ENCODE data around the gene CACNG3. TPM values are rescaled to one million over a fixed set of nuclear protein-coding genes. Genes with fewer than 3 reads are reported as not detected.

The CACNG3 gene
- total RNA-seq, 2 experiments from 2014 or later: not detected

DNA sequence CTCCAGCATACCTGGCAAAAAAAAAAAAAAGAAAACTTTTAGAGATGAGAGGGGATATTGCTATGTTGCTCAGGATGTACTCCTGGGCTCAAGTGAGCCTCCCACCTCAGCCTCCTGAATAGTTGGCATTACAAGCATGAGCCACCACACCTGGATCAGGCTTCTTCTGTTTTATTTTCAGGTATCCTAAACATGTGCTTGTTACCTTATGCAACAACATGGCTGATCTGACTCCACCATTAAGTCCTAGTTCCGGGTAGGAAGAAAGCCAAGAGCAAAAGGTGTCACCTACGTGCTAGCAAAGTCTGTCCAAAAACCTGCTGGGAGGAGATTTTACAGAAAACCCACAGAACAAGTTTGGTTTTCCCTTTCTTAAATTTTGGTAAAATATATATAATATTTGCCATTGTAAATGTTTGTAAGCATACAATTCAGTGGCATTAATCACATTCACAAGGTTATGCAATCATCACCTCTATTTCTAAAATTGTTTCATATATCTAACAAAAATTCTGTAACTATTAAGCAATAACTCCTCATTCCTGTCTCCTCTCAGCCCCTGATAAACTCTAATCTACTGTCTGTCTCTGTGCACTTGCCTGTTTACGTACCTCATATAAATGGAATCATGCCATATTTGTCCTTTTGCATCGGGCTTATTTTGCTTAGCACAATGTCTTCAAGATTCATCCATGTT lies 9.1 kb upstream of the CACNG3 start:
- Mint-ChIP-seq H3K4me1 (no peaks in the 10 kb centered on the region), H3K27me3 (peaks cover 33% of the 10 kb centered on the region), H3K36me3 (ENCODE audit: low read depth) (no peaks in the 10 kb centered on the region), H3K4me3 (no peak overlapping the region), H3K27ac (no peak overlapping the region), H3K9me3 (no peaks in the 10 kb centered on the region)
- ChIA-PET POLR2A (no interaction called here), CTCF (interaction anchor here (0.6 kb wide), 1 partner anchor 351 kb away, joined by 4 read pairs; no protein-coding TSS in a partner anchor)
- no peak for DNase-seq

DNA sequence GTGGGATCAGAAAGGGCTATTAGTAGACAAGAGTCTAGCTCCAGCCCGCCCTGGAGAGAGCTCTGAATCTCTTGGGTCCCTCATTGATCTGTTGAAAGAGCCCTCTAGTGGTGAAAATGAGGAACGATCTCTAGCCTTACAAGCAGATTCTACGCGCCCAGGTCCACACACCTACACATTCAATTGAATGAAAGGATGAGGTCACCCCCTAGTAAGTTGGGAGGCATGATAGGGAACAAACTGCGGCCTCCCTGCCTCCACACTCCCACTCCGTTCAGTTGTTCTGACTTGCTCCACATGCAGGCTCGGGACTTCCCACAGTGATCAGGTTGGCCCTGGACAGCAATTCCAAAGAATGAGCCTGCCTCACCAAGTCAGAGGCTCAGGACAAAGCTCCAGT lies 2.9 kb upstream of the CACNG3 start:
- H3K27me3 Mint-ChIP-seq: peaks cover 42% of the 10 kb centered on the region
- peak; percentile 30 for DNase-seq
- H3K9me3 Mint-ChIP-seq: no peaks in the 10 kb centered on the region
- ChIA-PET POLR2A (no interaction called here), CTCF (interaction anchor here (0.5 to 4.6 kb wide), 28 partner anchors 9 to 517 kb away, joined by 3 to 60 read pairs (median 4); no protein-coding TSS in a partner anchor)
- H3K36me3 Mint-ChIP-seq (ENCODE audit: low read depth): no peaks in the 10 kb centered on the region
- H3K4me3 Mint-ChIP-seq: no peak overlapping the region
- no peak overlapping the region for H3K27ac Mint-ChIP-seq
- H3K4me1 Mint-ChIP-seq: no peaks in the 10 kb centered on the region

DNA sequence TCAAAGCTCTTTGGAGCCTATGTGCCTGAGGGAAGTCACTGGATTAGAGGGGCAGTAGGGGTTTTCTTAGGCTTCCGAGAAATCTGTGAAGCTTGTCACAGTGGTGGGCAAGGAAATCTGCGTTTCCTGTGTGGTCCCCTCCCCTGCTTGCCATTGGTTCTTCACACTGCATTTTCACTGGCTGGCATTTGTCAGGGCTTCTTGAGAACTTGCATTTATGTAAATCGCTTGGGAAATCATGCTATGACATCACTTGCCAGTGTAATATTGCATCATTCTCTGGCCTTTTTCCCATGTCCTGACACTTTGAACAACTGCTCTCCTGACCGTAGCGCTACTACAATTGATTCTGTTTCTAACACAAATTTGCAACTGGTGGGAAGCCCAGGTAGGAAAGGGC lies 1.8 kb downstream of the CACNG3 start:
- H3K4me3 Mint-ChIP-seq: no peak overlapping the region
- H3K27me3 Mint-ChIP-seq: peaks cover 55% of the 10 kb centered on the region
- no peaks in the 10 kb centered on the region for H3K4me1 Mint-ChIP-seq
- H3K27ac Mint-ChIP-seq: no peak overlapping the region
- POLR2A ChIA-PET: no interaction called here
- H3K36me3 Mint-ChIP-seq (ENCODE audit: low read depth): no peaks in the 10 kb centered on the region
- H3K9me3 Mint-ChIP-seq: no peaks in the 10 kb centered on the region
- DNase-seq: no peak
- CTCF ChIA-PET: no interaction called here

DNA sequence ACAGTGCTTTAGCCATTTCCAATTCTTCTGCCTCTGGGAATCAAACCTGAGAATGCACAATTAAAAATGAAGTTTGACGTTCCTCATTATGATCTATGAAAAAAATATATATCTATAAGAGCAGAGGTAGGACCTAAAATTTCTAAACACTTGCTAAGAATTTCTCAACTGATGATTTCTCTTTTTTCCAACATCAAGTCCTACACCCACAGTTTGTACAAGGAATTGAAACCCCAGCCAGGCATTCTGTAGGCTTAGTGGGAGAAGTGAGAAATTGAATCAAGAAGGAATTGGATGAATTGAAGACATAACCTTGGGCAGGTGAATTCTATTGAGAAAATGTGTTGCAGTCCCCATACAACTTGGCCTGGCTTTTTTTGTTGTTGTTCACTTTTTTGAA lies 2.7 kb downstream of the CACNG3 start:
- Mint-ChIP-seq H3K4me1 (no peaks in the 10 kb centered on the region), H3K27ac (no peak overlapping the region), H3K27me3 (peaks cover 50% of the 10 kb centered on the region), H3K9me3 (no peaks in the 10 kb centered on the region), H3K36me3 (ENCODE audit: low read depth) (no peaks in the 10 kb centered on the region), H3K4me3 (no peak overlapping the region)
- CTCF ChIA-PET: interaction anchor here (0.6 to 1.0 kb wide), 2 partner anchors 150 to 188 kb away, joined by 3 read pairs; no protein-coding TSS in a partner anchor
- POLR2A ChIA-PET: no interaction called here
- no peak for DNase-seq

DNA sequence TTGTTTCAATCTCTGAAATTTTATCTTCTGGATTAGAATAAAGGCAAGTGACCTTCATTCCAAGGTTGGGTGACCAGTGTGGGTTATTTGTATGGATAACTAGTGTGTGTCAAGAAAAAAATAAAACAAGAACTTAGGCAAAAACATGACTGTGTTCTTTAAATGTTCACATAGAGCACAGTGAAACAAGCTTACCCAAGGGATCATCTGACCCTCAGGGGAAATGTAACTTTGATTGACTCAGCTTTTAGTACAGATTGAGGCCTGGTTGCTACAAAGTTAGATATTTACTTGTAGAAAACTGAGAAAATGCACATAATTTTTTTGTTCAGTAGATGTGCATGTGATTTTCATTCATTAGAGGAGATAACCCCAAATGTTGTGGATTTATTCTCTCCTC lies 6.7 kb downstream of the CACNG3 start:
- POLR2A ChIA-PET: no interaction called here
- H3K27ac Mint-ChIP-seq: no peak overlapping the region
- H3K27me3 Mint-ChIP-seq: peaks cover 25% of the 10 kb centered on the region
- H3K4me1 Mint-ChIP-seq: no peaks in the 10 kb centered on the region
- H3K36me3 Mint-ChIP-seq (ENCODE audit: low read depth): no peaks in the 10 kb centered on the region
- no peak overlapping the region for H3K4me3 Mint-ChIP-seq
- no peaks in the 10 kb centered on the region for H3K9me3 Mint-ChIP-seq
- no peak for DNase-seq
- CTCF ChIA-PET: no interaction called here

DNA sequence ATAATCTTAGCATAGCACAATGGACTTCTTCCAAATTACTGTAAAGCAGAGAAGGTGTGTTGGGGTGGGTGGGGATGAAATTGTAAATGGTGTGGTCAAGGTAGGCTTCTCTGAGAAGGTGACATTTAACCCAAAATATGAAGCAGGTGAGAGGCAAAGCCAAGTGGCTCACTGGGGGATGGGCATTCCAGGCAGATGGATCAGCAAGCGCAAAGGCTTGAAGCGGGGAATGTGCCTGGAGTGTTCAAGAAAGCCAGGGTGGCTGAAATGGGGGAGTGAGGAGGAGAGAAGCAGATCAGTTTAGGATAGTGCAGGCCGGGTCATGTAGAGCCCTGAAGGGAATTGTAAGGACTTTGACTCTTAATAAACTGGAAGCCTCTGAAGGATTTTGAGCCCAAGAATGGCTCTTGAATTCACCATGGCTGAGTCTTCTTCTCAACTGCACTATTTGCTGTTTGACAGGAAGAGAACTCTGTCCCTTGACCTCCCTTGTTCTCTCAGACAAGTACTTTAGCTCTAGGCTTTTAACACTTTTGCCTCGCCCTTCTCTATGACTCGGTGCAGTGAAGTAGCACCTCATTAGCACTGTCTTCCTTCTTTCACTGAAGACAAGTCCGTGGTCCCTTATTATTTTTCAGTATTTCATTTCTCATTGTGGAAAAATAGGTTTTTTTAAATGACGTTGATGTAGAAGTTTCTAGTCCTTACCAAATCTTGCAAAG lies 14.7 kb downstream of the CACNG3 start:
- ChIA-PET POLR2A (no interaction called here), CTCF (no interaction called here)
- H3K9me3 Mint-ChIP-seq: no peaks in the 10 kb centered on the region
- H3K27ac Mint-ChIP-seq: no peak overlapping the region
- H3K27me3 Mint-ChIP-seq: peaks cover 33% of the 10 kb centered on the region
- H3K4me1 Mint-ChIP-seq: no peaks in the 10 kb centered on the region
- H3K36me3 Mint-ChIP-seq (ENCODE audit: low read depth): no peaks in the 10 kb centered on the region
- no peak overlapping the region for H3K4me3 Mint-ChIP-seq
- no peak for DNase-seq

DNA sequence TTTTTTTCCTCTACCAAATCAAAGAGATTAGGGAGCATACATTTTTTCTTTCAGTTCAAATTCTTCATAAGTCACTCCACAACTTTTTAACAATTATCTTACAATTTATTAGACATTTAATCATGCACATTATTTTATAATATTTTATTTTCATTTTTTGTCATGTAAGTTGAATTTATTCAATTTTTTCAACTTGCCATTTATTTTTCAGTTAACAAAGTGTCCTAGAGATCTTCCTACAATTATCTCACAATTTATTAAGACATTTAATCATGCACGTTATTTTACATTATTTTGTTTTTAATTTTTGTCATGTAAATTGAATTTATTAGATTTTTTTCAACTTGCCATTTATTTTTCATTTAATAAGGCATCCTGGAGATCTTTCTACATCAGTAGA lies 16.2 kb downstream of the CACNG3 start:
- ChIA-PET POLR2A (no interaction called here), CTCF (interaction anchor here (1.1 kb wide), 1 partner anchor 19 kb away, joined by 4 read pairs; no protein-coding TSS in a partner anchor)
- Mint-ChIP-seq H3K27ac (no peak overlapping the region), H3K36me3 (ENCODE audit: low read depth) (no peaks in the 10 kb centered on the region), H3K27me3 (peaks cover 35% of the 10 kb centered on the region), H3K9me3 (no peaks in the 10 kb centered on the region), H3K4me1 (no peaks in the 10 kb centered on the region), H3K4me3 (no peak overlapping the region)
- DNase-seq: no peak

DNA sequence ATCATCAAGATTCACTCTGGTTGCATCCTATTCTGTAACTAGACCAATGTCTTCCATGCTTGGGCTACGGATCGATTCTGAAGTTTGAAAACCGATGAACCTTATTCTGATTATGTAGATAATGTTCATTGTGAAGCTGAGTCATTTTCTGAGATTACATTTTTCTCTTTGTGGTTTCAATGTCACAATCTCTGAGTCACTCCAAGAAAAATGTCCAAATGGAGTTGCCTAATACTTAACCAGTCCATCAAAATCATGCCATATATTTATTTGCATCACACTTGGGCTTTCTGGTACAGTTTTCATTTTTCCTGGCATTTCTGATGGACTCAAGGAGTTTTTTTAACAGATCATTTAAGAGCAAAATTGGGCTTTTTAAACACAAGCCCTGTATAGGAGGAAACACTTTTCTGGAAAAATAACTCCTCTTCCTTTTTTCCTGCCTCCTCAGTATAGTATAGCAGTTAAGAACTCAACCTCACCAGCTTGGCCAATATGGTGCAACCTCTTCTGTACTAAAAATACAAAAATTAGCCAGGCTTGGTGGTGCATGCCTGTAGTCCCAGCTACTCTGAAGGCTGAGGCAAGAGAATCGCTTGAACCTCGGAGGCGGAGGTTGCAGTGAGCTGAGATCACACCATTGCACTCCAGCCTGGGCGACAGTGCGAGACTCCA lies 17.5 kb downstream of the CACNG3 start:
- no peaks in the 10 kb centered on the region for H3K4me1 Mint-ChIP-seq
- peaks cover 41% of the 10 kb centered on the region for H3K27me3 Mint-ChIP-seq
- H3K9me3 Mint-ChIP-seq: no peaks in the 10 kb centered on the region
- no peaks in the 10 kb centered on the region for H3K36me3 Mint-ChIP-seq (ENCODE audit: low read depth)
- CTCF ChIA-PET: interaction anchor here (1.1 kb wide), 1 partner anchor 20 kb away, joined by 4 read pairs; no protein-coding TSS in a partner anchor
- no peak for DNase-seq
- POLR2A ChIA-PET: no interaction called here
- no peak overlapping the region for H3K4me3 Mint-ChIP-seq
- no peak overlapping the region for H3K27ac Mint-ChIP-seq

DNA sequence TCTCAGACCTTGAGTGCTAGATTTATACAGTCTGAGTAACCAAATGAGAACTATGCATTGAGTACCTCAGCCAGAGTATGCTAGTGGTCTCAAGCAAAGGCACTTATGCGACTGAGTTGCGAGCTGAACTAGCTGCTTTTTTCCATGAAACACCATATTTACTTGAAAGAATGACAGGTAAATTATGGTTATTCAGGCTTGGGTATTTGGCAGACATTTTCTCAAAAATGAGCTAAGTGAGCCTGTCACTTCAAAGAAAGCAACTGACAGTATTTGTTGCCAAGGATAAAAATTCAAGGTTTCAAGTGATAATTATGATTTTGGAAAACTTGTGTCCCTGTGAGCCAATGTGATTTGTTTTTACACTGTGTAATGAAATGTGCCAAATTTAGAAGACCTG lies 19.3 kb downstream of the CACNG3 start:
- DNase-seq: no peak
- no peaks in the 10 kb centered on the region for H3K4me1 Mint-ChIP-seq
- H3K9me3 Mint-ChIP-seq: no peaks in the 10 kb centered on the region
- CTCF ChIA-PET: no interaction called here
- no peak overlapping the region for H3K27ac Mint-ChIP-seq
- H3K36me3 Mint-ChIP-seq (ENCODE audit: low read depth): no peaks in the 10 kb centered on the region
- H3K4me3 Mint-ChIP-seq: no peak overlapping the region
- POLR2A ChIA-PET: no interaction called here
- peaks cover 43% of the 10 kb centered on the region for H3K27me3 Mint-ChIP-seq

DNA sequence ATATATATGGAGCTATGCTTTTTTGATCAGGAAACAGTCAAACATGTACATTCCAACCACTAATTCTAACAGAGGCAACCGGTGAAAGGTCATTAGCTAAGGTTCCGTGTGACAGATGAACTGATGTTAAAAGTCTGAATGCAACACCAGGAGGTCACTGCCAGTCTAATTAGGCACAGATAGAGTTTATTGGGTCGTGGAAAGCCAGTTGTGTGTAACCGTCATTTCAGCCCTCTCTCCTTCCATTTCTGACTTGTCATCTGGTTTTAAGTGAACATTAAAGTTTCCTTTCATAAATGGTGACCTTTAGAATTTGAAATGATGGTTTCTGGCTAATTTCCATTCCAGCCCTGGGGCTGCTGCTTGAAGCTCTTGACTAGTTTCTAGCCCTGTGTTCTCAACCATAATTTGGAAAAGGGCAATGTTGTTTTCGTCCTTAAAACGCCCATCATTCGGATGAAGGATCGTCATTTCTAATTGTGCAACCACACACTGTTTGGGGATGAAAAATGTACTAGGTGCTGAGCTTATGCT lies 23.9 kb downstream of the CACNG3 start:
- Mint-ChIP-seq H3K4me1 (no peaks in the 10 kb centered on the region), H3K4me3 (no peak overlapping the region), H3K36me3 (ENCODE audit: low read depth) (no peaks in the 10 kb centered on the region), H3K27me3 (peaks cover 24% of the 10 kb centered on the region), H3K9me3 (no peaks in the 10 kb centered on the region), H3K27ac (no peak overlapping the region)
- ChIA-PET CTCF (interaction anchor here (1.5 kb wide), 1 partner anchor 235 kb away, joined by 3 read pairs; no protein-coding TSS in a partner anchor), POLR2A (no interaction called here)
- no peak for DNase-seq

DNA sequence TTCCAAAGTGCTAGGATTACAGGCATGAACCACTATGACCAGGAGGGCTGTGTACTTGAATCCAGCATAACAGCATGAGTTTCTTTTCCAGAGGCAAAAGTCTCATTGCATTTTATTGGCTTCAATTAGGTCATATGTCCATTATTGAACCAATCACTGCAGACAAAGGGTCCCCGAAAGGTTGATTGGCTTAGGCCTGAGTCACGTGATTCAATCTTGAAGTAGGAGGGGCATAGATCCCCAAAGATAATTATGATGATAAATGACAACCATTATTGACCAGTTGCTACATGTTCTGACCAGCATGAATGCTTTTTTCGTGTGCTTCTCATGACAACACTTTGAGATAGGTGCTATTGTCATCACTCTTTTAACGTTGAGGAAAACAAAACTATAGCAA lies 25.3 kb downstream of the CACNG3 start:
- ChIA-PET POLR2A (no interaction called here), CTCF (no interaction called here)
- no peak overlapping the region for H3K27ac Mint-ChIP-seq
- no peaks in the 10 kb centered on the region for H3K4me1 Mint-ChIP-seq
- H3K36me3 Mint-ChIP-seq (ENCODE audit: low read depth): no peaks in the 10 kb centered on the region
- no peaks in the 10 kb centered on the region for H3K9me3 Mint-ChIP-seq
- DNase-seq: no peak
- H3K4me3 Mint-ChIP-seq: no peak overlapping the region
- peaks cover 20% of the 10 kb centered on the region for H3K27me3 Mint-ChIP-seq

DNA sequence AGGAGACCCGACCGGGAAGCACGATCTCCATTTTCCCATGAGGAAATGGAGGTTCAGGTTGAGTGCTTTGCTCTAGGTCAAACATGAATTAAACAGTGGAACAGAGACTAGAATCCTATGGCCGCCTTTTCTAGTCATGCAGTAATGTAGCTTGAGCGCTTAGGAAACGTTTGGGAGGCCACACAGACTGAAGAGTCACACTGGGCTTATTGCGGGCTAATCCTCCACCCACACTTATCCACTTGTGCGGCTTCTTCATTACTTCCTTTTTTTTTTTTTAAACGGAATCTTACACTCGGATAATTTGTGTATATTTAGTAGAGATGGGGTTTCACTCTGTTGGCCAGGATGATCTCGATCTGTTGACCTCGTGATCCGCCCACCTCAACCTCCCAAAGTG lies 26.0 kb downstream of the CACNG3 start:
- Mint-ChIP-seq H3K27ac (no peak overlapping the region), H3K36me3 (ENCODE audit: low read depth) (no peaks in the 10 kb centered on the region), H3K4me1 (no peaks in the 10 kb centered on the region), H3K27me3 (peaks cover 17% of the 10 kb centered on the region), H3K4me3 (no peak overlapping the region), H3K9me3 (no peaks in the 10 kb centered on the region)
- DNase-seq: no peak
- POLR2A ChIA-PET: no interaction called here
- CTCF ChIA-PET: no interaction called here

DNA sequence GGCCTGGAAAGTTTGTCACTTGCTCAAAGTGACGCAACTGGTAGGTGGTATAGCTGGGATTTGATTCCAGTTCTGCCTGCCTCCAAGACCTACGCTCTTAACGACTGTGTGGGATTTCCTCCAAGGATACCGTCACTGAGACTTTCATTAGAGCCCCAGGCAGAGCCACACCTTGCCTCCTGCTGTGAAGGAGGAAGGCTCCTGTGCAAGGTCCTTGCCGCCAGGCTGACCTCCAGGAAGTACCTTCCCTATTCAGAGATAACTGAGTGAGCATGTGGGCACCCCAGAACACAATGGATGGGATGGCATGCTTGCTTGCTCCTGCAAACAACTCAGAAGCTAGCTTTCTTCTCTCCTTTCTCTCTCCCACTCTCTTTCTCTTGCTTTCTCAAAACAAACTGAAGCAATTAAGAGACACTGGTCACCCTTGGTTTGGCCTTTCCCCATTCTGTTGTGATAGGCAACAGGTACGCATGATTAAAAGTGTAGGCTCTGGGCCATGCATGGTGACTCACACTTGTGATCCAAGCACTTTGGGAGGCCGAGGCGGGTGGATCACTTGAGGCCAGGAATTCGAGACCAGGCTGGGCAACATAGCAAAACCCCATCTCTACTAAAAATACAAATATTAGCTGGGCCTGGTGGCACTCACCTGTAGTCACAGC lies 30.7 kb downstream of the CACNG3 start:
- no peaks in the 10 kb centered on the region for H3K36me3 Mint-ChIP-seq (ENCODE audit: low read depth)
- ChIA-PET POLR2A (no interaction called here), CTCF (no interaction called here)

More for the DNA sequence above, 30.7 kb downstream of the CACNG3 start:
- H3K4me3 Mint-ChIP-seq: no peak overlapping the region
- H3K27ac Mint-ChIP-seq: no peak overlapping the region
- H3K27me3 Mint-ChIP-seq: peaks cover 14% of the 10 kb centered on the region
- no peaks in the 10 kb centered on the region for H3K4me1 Mint-ChIP-seq
- DNase-seq: no peak
- H3K9me3 Mint-ChIP-seq: no peaks in the 10 kb centered on the region
